GM18861 (cell line): ENCODE data around the gene IMPG1.
"Not testable (repeated sequence)": the region's sequence is repeated elsewhere in the genome, so short reads cannot be mapped to it uniquely, and the experiment has no call there.

Experiments
- ATAC-seq: cut with Tn5 transposase; IDR thresholded peaks from one replicate; pipeline ENCODE4 v1.9.1; 2021; ENCODE audit not compliant: unreplicated experiment

IMPG1 gene

DNA sequence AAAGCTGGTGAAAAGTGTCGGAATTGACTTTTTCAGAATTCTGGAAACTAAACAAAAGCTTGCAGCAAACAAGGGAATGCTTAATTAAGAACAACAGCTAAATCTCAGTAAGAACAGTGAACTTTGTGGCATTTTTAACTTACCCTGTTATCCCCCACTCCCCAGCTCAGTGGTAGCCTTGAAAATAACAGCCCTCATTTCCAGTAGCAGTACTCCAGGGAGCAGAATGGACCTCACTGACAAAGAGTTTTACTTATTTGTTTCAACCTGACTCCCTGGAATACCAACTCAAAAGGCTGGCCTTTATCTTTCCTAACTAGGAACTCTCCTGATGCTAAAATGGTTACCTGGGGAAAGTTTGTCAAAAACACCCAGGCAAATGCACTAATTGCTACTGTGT is 108.9 kb downstream of the IMPG1 start:
- ATAC-seq: no peak

DNA sequence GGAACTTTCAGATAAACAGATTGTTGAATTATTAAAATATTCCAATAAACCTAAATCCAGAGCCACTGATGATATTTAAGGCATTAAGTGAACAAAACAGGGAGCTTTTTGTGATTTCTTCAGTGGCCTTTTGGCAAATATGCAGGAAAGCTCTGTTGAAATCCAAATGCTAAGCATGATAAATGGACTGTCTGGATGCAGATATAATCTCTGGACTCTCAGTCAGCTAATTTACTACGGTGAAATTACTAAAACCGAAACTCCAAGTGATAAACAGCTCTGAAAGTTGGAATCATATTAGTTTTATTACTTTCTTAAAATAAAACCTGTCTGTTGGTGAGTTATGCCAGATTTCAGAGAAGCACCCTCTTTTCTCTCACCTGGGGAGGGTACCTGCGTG is 120.3 kb downstream of the IMPG1 start:
- ATAC-seq: no peak

- no peak for ATAC-seq
Measured at GRCh38 chr6:75947935-75948334, 124.5 kb downstream of the IMPG1 start.

GRCh38 chr6:75946146-75946831 is 126.2 kb downstream of the IMPG1 start:
- peak; percentile 82 for ATAC-seq

DNA sequence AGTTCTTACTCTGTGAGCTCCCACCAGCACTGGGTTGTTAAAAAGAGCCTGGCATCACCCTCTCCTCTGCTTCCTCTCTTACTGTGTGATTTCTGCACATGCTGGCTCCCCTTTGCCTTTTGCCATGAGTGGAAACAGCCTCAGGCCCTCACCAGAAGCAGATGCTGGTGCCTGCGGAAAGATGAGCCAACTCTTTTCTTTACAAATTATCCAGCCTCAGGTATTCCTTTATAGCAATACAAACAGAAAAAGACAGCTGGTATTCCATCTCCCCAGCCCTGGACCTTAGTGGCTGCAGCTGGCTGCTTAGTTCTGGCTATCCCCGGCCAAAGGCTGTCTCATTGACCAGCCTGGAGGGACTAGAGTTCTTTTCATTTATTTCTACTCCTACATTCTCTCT is 129.1 kb downstream of the IMPG1 start:
- ATAC-seq: no peak

- no peak for ATAC-seq
Measured at GRCh38 chr6:75941509-75941908, 131.0 kb downstream of the IMPG1 start.

DNA sequence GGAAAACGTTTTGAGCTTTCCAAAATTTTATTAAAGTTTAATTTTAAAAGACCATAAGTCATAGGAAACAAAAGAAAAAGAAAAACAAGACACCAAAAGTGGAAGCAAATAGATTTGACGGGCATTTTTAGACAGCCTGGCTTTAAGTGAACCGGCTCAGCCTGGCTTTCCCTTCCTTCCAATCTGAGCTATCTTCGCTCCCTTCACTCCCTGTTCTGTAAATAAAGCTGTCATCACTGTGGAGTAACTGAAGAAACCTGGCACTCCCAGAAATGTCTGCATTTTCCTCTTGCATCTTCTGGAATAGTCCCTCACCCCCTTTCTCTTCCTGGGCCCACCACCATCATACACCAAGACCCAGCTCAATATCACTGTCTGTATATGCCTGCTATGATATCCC is 131.9 kb downstream of the IMPG1 start:
- no peak for ATAC-seq

- no peak for ATAC-seq
Measured at GRCh38 chr6:75937846-75938245, 134.6 kb downstream of the IMPG1 start.

DNA sequence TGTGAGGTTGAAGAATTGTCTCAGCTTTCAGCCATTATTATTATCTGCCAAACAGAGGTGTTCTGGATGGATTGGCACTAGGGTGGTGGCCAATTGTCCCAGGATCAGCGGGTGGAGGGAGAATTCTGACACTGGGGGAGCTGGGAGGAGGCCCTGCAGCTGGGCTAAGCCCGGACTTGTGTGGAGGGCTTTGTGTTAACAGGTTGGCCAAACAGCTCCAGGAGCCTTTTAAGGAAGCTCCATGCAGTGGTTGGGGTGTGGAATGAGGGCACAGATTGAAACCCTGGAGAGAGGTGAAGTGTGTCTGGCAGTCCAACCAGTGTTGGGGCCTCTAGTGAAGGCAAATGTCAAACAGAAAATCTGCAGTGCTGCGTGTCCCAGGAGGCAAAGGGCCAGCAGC is 135.8 kb downstream of the IMPG1 start:
- ATAC-seq: no peak

GRCh38 chr6:75935473-75935793 is 137.0 kb downstream of the IMPG1 start:
- no peak for ATAC-seq

GRCh38 chr6:75934643-75935472 is 137.6 kb downstream of the IMPG1 start:
- ATAC-seq: peak; percentile 52

GRCh38 chr6:75933387-75933975 is 139.0 kb downstream of the IMPG1 start:
- ATAC-seq: no peak

DNA sequence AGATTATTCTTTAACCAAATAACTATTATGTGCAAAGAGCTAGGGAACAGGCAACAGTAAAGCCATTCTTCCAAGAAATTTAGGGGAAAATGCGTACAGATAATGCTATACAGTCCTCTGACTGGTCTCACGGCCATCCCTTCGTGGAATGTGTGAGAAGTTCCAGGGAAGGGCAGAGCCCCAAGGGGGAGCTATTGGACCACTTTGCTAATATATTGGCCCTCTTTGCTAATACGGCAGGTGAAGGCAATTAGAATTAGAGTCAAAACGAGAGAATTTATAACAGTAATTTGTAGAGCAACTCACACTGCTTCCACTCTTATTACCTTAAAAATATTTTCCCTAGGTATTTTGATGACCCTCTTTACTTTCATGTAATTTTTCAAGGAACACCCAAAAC is 140.4 kb downstream of the IMPG1 start:
- peak; percentile 53 for ATAC-seq

DNA sequence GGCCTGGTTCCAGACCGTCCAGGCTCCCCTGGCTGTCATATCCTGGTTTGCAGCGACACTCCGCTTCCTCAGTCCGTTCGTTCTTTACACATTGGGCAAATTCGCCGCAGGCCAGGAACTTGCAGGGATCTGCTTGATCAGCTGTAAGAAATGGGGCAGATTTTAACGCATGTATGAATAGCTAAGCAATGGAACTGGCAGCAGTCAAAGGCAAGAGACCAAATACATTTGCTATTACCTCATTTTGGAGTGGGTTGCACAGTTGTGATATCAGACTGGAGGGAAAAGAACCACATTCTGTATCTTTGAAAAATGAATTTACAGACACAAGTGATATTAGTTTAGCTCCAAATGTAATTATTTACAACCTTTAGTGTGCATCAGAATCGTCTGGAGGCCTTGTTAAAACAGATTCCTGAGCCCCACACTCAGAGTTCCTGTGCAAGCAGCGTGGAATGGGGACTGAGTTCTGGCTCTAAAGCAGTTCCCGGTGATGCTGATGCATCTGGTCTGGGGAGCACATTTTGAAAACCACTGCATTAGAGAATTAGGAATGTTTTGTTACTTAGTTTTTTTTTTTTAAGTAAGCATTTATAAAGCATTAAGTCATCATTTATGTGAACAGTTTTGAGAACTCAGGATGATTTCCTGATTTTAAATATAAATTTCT is 141.3 kb downstream of the IMPG1 start:
- ATAC-seq: no peak

DNA sequence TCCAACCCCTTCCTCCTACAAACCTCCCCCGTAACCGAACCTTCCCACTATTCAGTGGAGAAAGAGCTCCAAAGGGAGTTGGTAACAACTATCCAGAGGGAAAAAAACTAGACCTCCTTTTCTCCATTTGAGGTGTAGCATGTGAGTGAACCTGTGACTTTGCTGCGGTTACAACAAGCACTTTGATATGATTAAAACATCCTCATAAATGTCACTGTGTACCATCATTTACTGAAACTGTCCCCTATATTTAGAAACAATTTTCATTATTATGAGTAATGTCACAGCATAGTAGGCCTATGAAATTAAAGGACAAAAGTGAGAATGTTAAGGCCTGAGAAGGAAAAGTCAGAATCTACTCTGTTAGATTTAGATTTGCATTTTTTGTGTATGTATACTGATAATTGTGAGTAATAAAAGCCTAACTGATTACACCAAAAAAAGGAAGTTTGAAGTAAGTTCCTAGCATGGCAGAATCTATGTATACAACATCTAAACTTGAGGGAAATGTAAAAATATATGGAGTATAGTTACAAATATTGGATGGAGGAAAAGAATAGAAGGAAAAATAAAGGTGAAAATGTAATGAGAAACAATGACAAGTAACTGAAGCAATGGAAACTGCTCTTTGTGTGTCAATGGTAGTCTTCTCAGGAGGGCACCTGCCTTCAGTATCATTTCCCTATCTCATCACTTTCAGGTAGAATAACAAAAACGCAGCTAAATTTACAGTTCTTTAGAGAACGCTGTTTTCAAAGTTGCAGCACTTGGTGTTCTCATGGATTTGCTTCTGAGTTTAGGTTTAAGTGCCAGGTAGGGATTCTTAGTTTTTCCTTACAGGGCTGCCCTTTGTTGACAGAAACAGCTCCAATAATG is 145.9 kb downstream of the IMPG1 start:
- no peak for ATAC-seq

DNA sequence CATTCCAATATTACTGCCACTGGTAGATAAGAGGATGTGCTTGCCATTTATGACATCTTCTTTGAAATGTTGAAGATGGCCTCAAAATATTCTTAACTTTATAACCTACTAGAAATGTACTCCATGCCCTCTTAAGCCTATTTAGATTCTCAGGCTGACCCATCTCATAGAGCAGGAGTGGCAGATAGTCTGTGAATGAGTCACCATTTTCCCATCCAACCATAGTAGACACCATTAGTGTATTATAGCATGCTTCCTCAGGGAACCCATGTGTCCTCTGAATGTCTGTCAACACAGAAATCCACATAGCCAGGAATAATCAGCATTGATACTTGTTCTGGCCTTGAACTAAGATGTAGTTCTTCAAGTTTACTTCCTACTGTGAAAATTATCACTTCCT is 150.2 kb downstream of the IMPG1 start:
- ATAC-seq: no peak

DNA sequence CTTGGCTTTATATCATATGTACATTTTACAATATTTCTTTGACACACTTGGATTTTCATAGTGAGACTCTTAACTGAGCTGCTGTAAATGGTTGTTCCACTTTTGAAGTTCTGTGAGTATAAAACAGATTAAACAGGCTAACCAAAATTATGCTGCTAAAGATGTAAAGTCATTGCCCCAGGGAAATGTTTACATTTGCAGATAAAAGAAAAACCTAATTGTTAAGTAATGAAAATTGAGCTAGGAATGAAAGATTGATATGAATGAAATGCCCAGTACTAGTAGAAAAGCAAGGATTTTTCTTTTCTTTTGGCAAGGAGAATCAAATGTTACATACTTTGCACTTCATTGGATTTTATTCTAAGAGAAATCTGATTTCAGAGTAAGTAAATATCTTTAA is 159.4 kb downstream of the IMPG1 start:
- ATAC-seq: no peak

- no peak for ATAC-seq
Measured at GRCh38 chr6:75907444-75907843, 165.0 kb downstream of the IMPG1 start.

DNA sequence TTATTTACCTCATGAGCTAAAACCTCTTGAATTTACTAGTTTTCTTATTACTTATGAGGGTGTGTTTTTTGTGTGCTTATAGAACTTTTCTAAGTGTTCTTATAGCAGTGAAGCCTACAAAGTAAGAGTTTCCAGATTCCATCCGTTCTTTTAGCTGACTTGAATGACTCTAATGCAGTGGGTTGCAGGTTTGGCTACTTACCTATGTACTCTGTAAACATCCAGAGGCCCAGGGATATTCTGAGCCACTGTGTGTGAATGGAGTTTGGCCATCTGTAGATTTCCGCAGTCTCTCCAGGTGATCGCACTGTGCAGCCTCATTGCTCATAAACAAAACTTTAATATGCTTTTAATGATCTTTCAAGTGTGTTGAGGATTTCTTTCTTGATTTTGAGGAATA is 165.6 kb downstream of the IMPG1 start:
- ATAC-seq: no peak

- ATAC-seq: not testable (repeated sequence)
Measured at GRCh38 chr6:75905129-75905528, 167.3 kb downstream of the IMPG1 start.

DNA sequence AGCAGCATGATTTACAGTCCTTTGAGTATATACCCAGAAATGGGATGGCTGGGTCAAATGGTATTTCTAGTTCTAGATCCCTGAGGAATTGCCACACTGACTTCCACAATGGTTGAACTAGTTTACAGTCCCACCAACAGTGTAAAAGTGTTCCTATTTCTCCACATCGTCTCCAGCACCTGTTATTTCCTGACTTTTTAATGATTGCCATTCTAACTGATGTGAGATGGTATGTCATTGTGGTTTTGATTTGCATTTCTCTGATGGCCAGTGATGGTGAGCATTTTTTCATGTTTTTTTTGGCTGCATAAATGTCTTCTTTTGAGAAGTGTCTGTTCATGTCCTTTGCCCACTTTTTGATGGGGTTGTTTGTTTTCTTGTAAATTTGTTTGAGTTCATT is 172.2 kb downstream of the IMPG1 start:
- ATAC-seq: not testable (repeated sequence)
